HG03521 (cell line): ENCODE results near the gene SUPT6H.

Experiments
- ATAC-seq: cut with Tn5 transposase; IDR thresholded peaks from one replicate; pipeline ENCODE4 v1.9.1; 2021; ENCODE audit warnings: mild to moderate bottlenecking, moderate library complexity; ENCODE audit not compliant: unreplicated experiment

Gene SUPT6H

GRCh38 chr17:28661635-28662526 is at the start of gene SUPT6H, which contains the start of gene SDF2:
TSS of gene SUPT6H (plus strand) at chr17:28662205. CDS start at chr17:28673402, 11,197 bp downstream.
TSS of gene SDF2 (minus strand) at chr17:28661906. CDS start at chr17:28661876, 30 bp downstream.
- peak; percentile 82 for ATAC-seq

- ATAC-seq = no peak
Measured at GRCh38 chr17:28612531-28612930, 49.5 kb upstream of the SUPT6H start.

GRCh38 chr17:28612936-28613872 is 48.8 kb upstream of the SUPT6H start:
- no peak for ATAC-seq

- ATAC-seq = no peak
Measured at GRCh38 chr17:28613931-28614381, 48.0 kb upstream of the SUPT6H start, which contains the start of gene RSKR. TSS of gene RSKR (minus strand) at chr17:28614185. CDS start at chr17:28614161, 24 bp downstream.

GRCh38 chr17:28615260-28615940 is 46.6 kb upstream of the SUPT6H start:
- ATAC-seq = no peak

GRCh38 chr17:28616281-28616680 is 45.7 kb upstream of the SUPT6H start:
- ATAC-seq = no peak

GRCh38 chr17:28618464-28618863 is 43.5 kb upstream of the SUPT6H start:
- no peak for ATAC-seq

GRCh38 chr17:28620010-28620409 is 42.0 kb upstream of the SUPT6H start:
- ATAC-seq = no peak

- ATAC-seq = no peak
Measured at GRCh38 chr17:28622186-28622585, 39.8 kb upstream of the SUPT6H start.

GRCh38 chr17:28623696-28624095 is 38.3 kb upstream of the SUPT6H start:
- no peak for ATAC-seq

GRCh38 chr17:28624148-28624547 is 37.9 kb upstream of the SUPT6H start:
- no peak for ATAC-seq

GRCh38 chr17:28626818-28627217 is 35.2 kb upstream of the SUPT6H start:
- ATAC-seq = no peak

GRCh38 chr17:28634206-28634865 is 27.7 kb upstream of the SUPT6H start:
- no peak for ATAC-seq

- ATAC-seq = no peak
Measured at GRCh38 chr17:28635506-28635905, 26.5 kb upstream of the SUPT6H start.

- ATAC-seq = no peak
Measured at GRCh38 chr17:28641579-28641978, 20.4 kb upstream of the SUPT6H start.

GRCh38 chr17:28643983-28644786 is 17.8 kb upstream of the SUPT6H start:
- ATAC-seq = no peak

- peak; percentile 95 for ATAC-seq
Measured at GRCh38 chr17:28644787-28645575, 17.0 kb upstream of the SUPT6H start, which contains the start of gene BLTP2. TSS of gene BLTP2 (minus strand) at chr17:28645158. CDS start at chr17:28645056, 102 bp downstream.

- ATAC-seq = no peak
Measured at GRCh38 chr17:28645576-28645939, 16.4 kb upstream of the SUPT6H start.
